ENCODE results near the gene DLK2. TPM values are rescaled to one million over a fixed set of nuclear protein-coding genes. Genes with fewer than 3 reads are reported as not detected.
"Not testable (repeated sequence)": the region's sequence is repeated elsewhere in the genome, so short reads cannot be mapped to it uniquely, and the experiment has no call there.

DLK2 gene
- total RNA-seq, 1 donor from 2014 or later: 1.0 TPM

DNA sequence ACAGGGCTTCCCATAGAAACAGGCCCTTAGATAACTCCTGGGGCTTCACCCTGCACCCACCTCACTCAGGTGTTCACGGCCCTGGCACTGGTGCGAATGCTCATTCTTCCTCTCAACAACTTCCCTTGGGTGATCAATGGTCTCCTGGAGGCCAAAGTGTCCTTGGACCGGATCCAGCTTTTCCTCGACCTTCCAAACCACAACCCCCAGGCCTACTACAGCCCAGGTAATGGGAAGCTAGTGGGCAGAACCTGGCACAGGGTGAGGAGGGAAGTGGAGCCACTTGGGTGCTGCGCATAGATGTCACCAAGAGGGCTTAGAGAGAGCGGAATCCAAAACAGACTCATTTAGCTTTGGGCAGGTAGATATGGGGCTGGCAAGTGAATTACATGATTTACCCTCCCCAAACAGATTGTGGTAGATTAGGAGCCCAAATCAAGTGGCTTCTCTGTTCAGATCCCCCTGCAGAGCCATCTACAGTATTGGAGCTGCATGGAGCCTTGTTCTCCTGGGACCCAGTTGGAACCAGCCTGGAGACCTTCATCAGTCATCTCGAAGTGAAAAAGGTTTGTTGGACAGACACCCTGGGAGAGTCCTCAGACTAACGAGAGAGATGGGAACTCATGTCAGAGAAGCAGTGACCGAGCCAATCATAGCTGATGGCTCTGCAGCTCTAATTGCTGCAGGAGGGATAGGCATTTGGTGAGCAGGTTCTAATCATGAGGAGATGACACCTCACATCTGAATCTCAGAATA lies 19.5 kb downstream of the DLK2 start:
- DNase-seq (no peak), ATAC-seq (ENCODE audit: poor library complexity) (no peak)
- intact Hi-C loops (cut with DNase I): no loop called here

DNA sequence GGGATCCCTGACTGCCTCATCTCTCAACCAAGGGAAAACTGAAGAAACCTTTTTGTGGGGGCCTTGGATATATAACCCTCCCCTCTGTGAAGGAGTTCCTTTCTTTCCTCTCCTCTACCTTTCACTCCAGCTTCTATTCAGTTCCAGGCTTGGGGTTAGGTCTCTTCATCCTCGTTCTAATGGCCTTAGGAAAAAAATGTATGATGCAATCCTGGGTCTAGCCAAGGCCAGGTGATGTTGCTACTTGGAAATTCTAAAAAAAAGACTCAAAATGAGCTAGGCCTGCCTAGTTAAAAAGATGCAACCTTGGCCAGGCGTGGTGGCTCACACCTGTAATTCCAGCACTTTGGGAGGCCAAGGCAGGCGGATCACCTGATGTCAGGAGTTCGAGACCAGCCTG lies 20.4 kb downstream of the DLK2 start:
- ATAC-seq (ENCODE audit: poor library complexity): no peak
- no peak for DNase-seq
- intact Hi-C loops (cut with DNase I): no loop called here

DNA sequence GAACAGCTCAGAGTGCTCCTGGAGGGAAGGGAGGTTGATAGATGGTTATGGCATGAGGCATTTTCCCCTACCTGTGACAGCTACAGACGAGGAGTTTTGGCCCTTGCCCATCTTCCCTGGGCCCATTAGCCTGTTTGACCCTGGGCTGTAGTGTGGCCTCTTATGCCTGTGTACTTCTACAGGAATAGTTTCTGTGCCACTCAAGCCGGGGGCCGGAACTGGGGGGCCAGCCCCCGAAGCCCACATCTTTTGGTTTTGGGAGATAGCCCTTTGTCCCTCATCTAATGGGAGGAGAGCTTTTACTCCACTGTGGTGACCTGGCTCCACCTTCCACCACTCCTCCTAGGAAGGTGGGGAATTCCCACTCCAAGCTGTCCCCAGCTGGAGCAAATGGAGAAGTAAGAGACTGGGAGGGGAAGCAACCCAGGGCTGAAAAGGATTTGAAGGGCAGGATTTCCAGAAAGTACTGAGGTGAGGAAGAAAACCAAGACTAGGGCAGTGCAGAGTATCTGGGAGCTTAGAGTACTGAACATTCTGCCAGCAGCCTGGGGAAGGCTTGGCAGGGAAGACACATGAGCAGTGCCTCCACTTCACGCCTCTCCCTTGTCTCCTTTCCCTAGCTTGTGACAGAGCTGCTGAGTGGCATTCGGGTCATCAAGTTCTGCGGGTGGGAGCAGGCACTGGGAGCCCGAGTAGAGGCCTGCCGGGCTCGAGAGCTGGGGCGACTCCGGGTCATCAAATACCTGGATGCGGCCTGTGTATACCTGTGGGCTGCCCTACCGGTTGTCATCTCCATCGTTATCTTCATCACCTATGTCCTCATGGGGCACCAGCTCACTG lies 21.1 kb downstream of the DLK2 start:
- peak; percentile 56 for DNase-seq
- intact Hi-C loops (cut with DNase I): no loop called here
- peak; percentile 89 for ATAC-seq (ENCODE audit: poor library complexity)

DNA sequence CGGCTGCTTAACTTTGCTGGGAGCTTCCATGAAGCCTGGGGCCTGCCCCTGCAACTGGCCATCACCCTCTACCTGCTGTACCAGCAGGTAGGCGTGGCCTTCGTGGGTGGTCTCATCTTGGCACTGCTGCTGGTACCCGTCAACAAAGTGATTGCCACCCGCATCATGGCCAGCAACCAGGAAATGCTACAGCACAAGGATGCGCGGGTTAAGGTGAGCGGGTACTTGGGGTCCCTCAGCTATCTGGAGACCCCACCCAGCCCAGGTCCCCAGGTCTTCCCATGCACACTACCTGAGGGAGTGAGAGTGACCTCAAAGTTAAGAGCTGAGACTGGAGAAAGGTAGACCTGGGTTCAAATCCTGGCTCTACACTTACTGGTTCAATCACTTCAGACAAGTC lies 22.2 kb downstream of the DLK2 start:
- ATAC-seq (ENCODE audit: poor library complexity) (no peak), DNase-seq (no peak)

DNA sequence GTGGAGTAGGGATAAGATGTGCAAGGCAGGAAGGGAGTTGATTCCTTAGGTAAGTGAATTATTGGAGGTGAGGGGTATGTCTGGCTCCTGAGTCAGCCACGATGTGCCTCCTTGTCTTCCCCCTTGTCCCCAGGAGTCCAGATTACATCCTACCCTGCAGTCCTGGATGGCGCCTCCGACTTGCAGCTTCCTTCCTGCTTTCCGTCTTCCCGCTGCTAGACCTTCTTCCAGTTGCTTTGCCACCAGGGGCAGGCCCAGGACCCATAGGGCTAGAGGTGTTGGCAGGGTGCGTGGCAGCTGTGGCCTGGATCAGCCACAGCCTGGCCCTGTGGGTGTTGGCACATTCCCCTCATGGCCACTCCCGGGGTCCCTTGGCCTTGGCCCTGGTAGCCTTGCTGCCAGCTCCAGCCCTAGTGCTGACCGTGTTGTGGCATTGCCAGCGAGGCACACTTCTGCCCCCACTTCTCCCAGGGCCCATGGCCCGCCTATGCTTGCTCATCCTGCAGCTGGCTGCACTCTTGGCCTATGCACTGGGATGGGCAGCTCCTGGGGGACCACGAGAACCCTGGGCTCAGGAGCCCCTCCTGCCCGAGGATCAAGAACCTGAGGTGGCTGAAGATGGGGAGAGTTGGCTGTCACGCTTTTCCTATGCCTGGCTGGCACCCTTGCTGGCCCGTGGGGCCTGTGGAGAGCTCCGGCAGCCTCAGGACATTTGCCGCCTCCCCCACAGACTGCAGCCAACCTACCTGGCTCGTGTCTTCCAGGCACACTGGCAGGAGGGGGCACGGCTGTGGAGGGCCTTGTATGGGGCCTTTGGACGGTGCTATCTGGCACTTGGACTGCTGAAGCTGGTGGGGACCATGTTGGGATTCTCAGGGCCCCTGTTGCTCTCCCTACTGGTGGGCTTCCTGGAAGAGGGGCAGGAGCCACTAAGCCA lies 23.1 kb downstream of the DLK2 start:
- no peak for ATAC-seq (ENCODE audit: poor library complexity)
- intact Hi-C loops (cut with DNase I): no loop called here
- DNase-seq: no peak

More for the DNA sequence above, 22.2 kb downstream of the DLK2 start:
- intact Hi-C loops (cut with DNase I): no loop called here

DNA sequence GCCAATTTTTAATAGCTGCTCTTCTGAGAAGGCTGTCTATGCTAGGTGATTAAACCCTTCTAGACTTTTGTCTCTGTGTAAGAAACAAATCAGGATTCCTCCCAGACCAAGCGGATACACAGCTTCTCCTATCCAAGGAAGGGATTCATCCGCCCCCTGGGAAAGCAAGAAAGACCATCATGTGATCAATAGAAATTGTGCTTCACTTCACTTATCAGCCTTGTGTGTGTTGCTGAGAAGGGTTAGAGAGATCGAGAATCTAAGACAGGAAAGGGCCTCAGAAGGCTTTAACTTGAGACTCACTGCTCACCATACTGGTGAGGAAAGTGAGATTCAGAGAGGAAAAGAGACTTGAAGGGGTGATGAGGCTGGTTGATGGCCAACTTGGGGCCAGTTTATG lies 26.5 kb downstream of the DLK2 start:
- no peak for ATAC-seq (ENCODE audit: poor library complexity)
- intact Hi-C loops (cut with DNase I): no loop called here
- DNase-seq: no peak

DNA sequence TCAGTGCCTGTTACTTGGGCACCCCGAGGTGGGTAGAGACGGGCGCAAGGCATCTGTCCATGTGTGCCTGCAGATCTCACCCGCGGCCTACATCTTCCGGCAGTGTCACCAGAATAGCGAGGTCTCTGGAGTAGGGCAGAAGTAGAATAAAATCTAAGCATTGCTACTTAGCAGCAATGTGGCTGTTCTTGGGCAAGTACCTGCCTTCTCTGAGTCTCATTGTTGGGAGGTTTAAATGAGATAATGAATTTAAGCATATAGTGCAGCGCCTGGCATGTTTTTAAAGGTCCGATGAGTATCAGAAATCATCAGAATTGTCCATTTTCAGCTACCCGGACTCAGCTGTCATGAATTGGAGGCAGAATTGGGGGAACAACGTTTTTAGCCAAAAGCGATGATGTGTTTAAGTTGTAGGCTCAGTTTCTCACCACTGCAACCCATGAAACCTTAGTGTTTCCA lies 27.2 kb downstream of the DLK2 start:
- intact Hi-C loops (cut with DNase I): no loop called here
- ATAC-seq (ENCODE audit: poor library complexity) (no peak), DNase-seq (no peak)

DNA sequence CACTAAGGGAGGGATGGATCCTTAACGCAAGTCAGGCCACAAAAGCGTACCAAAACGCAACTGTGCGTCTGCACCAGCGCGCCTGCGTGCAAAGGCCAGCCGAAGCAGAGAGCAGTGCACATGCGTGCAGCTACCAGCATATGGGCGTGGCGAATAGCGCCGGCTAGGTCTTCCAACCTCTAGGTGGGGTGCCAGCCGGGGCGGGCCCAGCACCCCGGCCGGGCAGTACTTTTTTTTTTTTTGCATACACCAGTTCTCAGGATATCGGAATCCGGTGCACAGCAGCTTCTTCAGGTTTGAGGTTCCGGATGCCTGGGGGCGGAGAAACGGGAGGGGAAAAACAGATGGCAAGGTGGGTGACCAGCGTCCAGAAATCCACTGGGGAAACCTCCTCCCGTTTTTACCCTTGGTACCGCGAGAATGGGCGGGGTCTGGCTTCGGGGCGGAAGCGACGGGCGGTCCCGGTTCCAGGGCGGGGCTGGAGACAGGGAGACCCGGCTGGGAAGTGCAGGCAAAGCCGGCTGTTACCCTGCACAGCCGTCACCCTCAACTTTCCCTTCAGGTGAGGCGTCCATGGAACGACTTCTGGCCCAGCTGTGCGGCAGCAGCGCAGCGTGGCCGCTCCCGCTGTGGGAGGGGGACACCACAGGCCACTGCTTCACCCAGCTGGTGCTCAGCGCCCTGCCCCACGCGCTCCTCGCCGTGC lies 27.8 kb downstream of the DLK2 start, which contains the start of gene ABCC10:
Gene ABCC10, plus strand, starts transcription at position 136 of the 706 bp plus-strand sequence. Its CDS starts 438 bp downstream, at position 574.
- intact Hi-C loops (cut with DNase I): no loop called here
- ATAC-seq (ENCODE audit: poor library complexity) (peak; percentile 99), DNase-seq (peak; percentile 97)

DNA sequence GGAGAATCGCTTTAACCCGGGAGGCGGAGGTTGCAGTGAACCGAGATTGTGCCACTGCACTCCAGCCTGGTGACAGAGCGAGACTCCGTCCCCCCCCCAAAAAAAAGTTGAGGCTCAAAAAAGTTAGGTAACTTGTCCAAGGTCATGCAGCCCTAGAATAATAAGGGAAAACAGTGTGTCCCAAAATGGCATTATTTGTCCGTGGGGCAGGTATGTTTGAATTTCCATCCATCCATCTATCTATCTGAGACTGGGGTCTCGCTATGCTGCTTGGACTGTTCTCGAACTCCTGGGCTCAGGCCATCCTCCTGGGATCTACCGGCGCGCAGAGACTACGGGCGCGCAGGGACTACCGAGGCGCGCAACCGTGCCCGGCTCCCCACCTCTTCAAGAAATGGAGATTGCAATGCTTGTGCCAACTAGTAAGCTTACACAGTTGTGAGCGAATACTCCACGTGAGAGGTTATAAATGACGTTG lies 28.4 kb downstream of the DLK2 start:
- intact Hi-C loops (cut with DNase I): no loop called here
- peak; percentile 30 for ATAC-seq (ENCODE audit: poor library complexity)
- no peak for DNase-seq

DNA sequence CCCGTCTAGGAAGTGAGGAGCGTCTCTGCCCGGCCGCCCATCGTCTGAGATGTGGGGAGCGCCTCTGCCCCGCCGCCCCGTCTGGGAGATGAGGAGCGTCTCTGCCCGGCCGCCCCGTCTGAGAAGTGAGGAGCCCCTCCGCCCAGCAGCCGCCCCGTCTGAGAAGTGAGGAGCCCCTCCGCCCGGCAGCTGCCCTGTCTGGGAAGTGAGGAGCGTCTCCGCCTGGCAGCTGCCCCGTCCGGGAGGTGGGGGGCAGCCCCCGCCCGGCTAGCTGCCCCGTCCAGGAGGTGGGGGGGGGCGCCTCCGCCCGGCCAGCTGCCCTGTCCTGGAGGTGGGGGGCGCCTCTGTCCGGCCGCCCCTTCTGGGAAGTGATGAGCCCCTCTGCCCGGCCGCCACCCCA lies 30.3 kb downstream of the DLK2 start:
- DNase-seq; intact Hi-C loops (cut with DNase I); ATAC-seq (ENCODE audit: poor library complexity): not testable (repeated sequence)

DNA sequence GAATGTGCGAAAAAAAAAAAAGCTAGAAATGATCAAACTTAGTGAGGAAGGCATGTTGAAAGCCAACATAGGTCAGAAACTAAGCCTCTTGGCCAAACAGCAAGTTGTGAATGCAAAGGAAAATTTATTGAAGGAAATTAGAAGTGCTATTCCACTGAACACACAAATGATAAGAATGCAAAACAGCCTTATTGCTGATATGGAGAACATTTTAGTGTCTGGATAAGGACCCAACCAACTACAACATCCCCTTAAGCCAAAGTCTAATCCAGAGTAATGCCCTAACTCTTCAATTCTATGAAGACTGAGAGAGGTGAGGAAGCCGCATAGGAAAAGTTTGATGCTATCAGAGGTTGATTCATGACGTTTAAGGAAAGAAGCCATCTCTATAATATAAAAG lies 33.5 kb downstream of the DLK2 start:
- ATAC-seq (ENCODE audit: poor library complexity) (no peak), DNase-seq (no peak)
- intact Hi-C loops (cut with DNase I): no loop called here

DNA sequence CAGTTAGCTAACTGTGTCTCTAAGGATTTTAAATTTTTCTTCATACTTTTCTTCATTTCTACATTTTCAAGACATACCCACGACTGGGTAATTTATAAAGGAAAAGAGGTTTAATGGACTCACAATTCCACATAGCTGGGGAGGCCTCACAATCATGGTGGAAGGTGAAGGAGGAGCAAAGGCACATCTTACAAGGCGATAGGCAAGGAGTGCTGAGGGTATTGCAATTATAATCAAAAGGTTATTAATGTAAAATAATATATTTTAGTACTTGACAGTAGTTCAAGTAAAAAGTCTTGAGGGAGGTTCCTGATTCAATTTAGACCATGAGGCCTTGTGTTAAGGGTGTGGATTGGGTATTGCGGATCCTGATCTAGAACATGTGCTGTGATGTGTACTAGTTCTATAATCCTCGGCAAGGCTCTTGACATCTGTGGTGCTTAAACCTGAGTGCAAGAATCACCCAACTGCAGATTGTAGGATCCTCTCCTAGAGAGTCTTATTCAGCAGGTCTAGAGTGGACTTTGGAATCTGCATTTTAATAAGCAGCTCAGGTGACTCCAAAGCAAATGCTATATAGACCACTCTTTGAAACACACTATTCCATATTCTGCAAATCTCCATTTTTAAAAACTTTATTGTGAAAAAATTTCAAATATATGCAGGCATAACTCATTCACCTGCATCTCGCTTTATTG lies 35.2 kb downstream of the DLK2 start:
- ATAC-seq (ENCODE audit: poor library complexity): no peak
- intact Hi-C loops (cut with DNase I): no loop called here
- no peak for DNase-seq

DNA sequence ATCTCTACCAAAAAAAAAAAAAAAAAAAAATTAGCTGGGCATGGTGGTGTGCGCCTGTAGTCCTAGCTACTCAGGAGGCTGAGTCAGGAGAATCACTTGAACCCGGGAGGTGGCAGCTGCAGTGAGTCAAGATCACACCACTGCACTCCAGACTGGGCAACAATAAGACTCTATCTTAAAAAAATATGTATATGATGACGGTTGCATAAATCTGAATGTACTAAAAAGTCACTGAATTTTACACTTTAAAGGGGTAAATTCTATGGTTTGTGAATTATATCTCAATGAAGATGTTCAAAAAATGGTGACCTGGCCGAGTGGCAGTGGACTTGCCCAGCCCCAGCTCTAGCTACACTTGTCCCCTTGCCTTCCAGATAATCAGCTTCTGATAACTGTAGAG lies 38.4 kb downstream of the DLK2 start:
- no peak for DNase-seq
- no peak for ATAC-seq (ENCODE audit: poor library complexity)
- intact Hi-C loops (cut with DNase I): no loop called here

DNA sequence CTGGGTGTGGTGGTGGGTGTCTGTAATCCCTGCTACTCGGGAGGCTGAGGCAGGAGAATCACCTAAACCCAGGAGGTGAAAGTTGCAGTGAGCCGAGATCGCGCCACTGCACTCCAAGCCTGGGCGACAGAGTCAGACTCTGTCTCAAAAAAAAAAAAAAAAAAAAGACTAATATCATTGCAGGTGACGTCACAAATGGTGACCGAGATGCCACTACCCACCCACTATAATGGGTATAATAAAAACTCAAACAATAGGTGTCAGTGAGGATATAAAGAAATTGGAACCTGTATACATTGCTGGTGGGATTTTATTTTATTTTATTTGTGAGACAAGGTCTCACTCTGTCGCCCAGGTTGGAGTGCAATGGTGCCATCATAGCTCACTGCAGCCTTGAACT lies 40.1 kb downstream of the DLK2 start:
- ATAC-seq (ENCODE audit: poor library complexity); DNase-seq; intact Hi-C loops (cut with DNase I): not testable (repeated sequence)

DNA sequence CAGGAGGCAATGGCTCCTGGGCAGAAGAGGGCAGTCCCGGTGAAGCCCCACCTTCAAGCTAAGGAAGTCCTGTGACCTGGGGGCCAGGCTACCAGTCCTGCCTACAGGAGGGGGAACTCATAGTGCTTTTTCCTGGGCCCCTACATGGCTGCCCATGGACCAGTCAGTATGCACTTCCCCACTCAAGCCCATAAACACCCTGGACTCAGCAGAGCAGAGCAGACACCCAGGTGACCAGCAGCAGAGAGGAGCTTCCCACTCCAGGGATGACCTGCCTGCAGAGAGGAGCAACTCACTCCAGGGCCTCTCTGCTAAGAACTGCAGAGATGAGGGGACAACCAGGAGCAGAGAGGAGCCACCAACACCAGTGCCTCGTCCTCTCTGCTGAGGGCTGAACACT lies 42.3 kb downstream of the DLK2 start:
- intact Hi-C loops (cut with DNase I): no loop called here
- no peak for DNase-seq
- ATAC-seq (ENCODE audit: poor library complexity): no peak

DNA sequence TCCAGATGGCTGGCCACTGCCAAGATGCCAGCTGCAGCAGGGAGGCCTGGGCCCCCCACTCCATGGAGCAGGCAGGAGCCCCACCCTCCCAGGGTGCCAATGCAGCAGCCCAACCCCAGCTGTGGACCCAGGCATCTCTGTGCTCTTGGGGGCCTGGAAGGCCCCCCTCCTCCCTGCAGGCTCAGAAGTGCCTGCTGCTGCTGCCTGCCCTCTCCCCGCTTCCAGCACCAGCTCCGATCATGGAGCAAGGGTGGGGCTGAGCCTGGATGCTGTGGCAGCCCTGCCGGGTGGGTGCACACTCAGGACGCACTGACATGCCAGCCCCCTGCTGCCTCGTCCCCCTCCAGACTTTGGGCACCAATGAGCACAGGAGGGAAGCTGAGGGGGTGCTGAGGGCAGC lies 42.8 kb downstream of the DLK2 start:
- DNase-seq: no peak
- intact Hi-C loops (cut with DNase I): no loop called here
- no peak for ATAC-seq (ENCODE audit: poor library complexity)

DNA sequence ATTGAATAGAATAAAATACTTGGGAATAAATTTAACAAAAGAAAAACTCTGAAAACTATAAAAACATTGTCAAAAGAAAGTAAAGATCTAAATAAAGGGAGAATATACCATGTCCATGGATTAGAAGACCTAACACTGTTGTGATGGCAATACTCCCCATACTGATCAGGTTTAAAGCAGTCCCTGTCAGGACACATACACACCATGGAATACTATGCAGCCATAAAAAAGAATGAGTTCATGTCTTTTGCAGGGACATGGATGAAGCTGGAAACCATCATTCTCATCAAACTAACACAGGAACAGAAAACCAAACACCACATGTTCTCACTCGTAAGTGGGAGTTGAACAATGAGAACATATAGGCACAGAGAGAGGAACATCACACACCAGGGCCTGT lies 44.6 kb downstream of the DLK2 start:
- intact Hi-C loops (cut with DNase I); ATAC-seq (ENCODE audit: poor library complexity): not testable (repeated sequence)

DNA sequence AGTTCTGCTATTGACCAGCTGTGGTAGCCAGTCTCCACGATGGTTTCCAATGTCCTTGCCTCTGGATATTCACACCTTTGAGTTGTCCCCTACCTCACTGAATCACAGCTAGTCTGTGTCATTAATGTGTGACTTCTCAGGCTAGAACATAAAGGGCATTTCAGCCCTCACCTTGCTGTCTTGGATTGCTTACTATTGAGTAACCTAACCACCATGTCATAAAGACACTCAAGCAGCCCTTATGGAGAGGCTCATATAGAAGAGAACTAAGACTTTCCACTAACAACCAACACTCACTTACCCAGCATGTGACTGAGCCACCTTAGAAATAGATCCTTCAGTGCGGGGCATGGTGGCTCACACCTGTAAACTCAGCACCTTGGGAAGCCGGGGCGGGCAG lies 47.1 kb downstream of the DLK2 start:
- no peak for DNase-seq
- ATAC-seq (ENCODE audit: poor library complexity): no peak
- intact Hi-C loops (cut with DNase I): no loop called here

More for the DNA sequence above, 44.6 kb downstream of the DLK2 start:
- DNase-seq: not testable (repeated sequence)

All from Right ventricle myocardium superior (tissue), 1 donor.